WI38 (cell line): ENCODE data around the gene RNF133.

ENCODE experiments used
- H3K4me3 ChIP-seq: 2 replicates; pipeline ENCODE4 v1.5.1; 2011; ENCODE audit warnings: low read depth, mild to moderate bottlenecking, control low read depth, low read length
- CTCF ChIP-seq: IDR thresholded peaks from 2 replicates; pipeline ENCODE4 v1.5.1; 2012; ENCODE audit warnings: low read depth, mild to moderate bottlenecking, control low read depth, low read length

The RNF133 gene

DNA sequence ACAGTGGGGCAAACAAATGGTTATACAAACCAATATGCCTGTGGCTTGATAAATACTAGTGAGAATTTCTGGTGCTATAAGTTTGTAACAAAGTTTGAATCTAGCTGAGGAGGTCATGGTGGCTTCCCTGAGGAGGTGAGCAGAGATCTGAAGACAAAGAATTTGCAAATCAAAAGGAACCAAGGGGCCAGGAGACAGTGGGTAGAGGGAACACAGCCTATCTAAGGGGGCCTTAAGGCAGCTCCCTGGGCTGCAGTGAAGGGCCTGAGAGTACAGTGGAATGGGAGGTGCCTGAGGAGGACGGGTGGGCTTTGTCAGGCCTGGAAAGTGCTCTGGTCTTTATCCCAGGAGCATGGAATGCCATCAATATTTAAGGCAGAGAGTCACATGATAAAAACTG, 21.8 kb downstream of the RNF133 start:
- H3K4me3 ChIP-seq = no peak overlapping the region
- TF ChIP-seq CTCF = no peak

GRCh38 chr7:122676466-122676865, 22.5 kb downstream of the RNF133 start:
- no peak overlapping the region for H3K4me3 ChIP-seq
- no peak for TF ChIP-seq CTCF

- TF ChIP-seq CTCF = no peak
- no peak overlapping the region for H3K4me3 ChIP-seq
Measured at GRCh38 chr7:122675621-122676020, 23.3 kb downstream of the RNF133 start.

GRCh38 chr7:122675011-122675410, 23.9 kb downstream of the RNF133 start:
- no peak for TF ChIP-seq CTCF

DNA sequence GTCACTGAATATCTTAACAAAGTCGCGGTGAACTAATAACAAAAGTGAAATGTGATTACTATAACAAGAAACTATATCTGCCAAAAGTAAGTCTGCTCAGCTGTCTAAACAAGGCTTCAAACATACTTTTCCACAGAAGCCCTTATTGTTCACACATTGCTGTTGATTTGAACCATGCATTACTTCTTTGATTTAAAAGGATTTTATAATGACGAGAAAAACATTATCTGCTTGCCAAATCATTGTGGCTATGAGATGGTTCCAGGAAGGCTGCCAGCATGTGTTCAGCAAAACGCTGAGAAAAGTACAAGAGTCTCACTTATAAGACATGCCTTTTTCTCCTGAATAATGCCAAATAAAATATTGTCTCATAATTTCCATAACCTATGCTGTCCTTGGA, 24.4 kb downstream of the RNF133 start:
- no peak overlapping the region for H3K4me3 ChIP-seq
- no peak for TF ChIP-seq CTCF

More at GRCh38 chr7:122675011-122675410, 23.9 kb downstream of the RNF133 start:
- no peak overlapping the region for H3K4me3 ChIP-seq

- TF ChIP-seq CTCF = no peak
Measured at GRCh38 chr7:122673951-122674350, 25.0 kb downstream of the RNF133 start.

DNA sequence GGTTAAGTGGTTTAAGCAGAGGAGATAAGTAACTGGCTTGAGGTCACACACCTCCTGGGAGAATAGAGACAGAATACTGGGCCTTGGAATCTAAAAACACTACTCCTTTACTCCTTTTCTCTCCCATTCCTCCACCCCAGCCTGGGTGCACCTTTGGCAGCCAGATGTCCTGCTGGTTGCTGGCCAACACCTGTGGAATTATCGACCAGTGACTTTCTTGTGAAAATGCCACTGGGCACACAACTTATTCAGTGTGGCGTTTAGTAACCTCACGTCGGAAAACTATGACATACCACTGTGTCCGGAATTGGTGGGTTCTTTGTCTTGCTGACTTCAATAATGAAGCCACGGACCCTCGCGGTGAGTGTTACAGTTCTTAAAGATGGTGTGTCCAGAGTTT, 26.4 kb downstream of the RNF133 start:
- TF ChIP-seq CTCF = no peak
- no peak overlapping the region for H3K4me3 ChIP-seq

More at GRCh38 chr7:122673951-122674350, 25.0 kb downstream of the RNF133 start:
- H3K4me3 ChIP-seq = no peak overlapping the region
